ENCODE results near the gene ANKS1B. TPM values are rescaled to one million over a fixed set of nuclear protein-coding genes. Genes with fewer than 3 reads are reported as not detected.

ANKS1B gene
- total RNA-seq, 1 experiment from 2014 or later = 0.54 TPM

GRCh38 chr12:99372257-99372920 lies 612.3 kb downstream of the ANKS1B start (continued):
- TF ChIP-seq CTCF (IDR thresholded peaks at IDR 0.05 in 2 of 3, conservative IDR thresholded peaks at IDR 0.05 in 1 of 3; ENCODE audit: borderline replicate concordance in 1 of 3, insufficient read depth in 1 of 3, low read depth in 2 of 3, low read length in 2 of 3) (no peak), REST (IDR thresholded peaks at IDR 0.05; ENCODE audit: low read depth) (no peak), ATF3 (IDR thresholded peaks at IDR 0.05) (no peak), ZFX (IDR thresholded peaks at IDR 0.05) (no peak), SIN3A (IDR thresholded peaks at IDR 0.05; ENCODE audit: low read depth) (no peak)

GRCh38 chr12:99370421-99371138 lies 614.2 kb downstream of the ANKS1B start:
- no TSS peak for BruUV-seq (replicated peaks)
- ChIA-PET RAD21 (ENCODE audit: low non-redundant PET in 1 of 2, low total read pairs in 2 of 2, uncharacterized antibody in 2 of 2, unreplicated experiment in 2 of 2) (no interaction called here), CTCF (interaction anchor here (0.8 kb wide), 1 partner anchor 16 kb away, joined by 3 read pairs; no protein-coding TSS in a partner anchor), POLR2A (no interaction called here)
- no peaks in the 10 kb centered on the region for H3K9me3 ChIP-seq (ENCODE audit: control insufficient read depth in 1 of 2, insufficient read depth in 1 of 2, low read depth in 1 of 2, low read length in 2 of 2)
- H3K27me3 ChIP-seq (ENCODE audit: insufficient read depth, low read length) = peaks cover 33% of the 10 kb centered on the region
- DNase-seq (ENCODE audit: low read depth, low spot score) (no peak), ATAC-seq (no peak)
- intact Hi-C loops (cut with micrococcal nuclease) = no loop called here
- no peak overlapping the region for H3K4me2 ChIP-seq (ENCODE audit: low read length)
- no peaks in the 10 kb centered on the region for H3K9me2 ChIP-seq (ENCODE audit: insufficient read depth)
- no peak overlapping the region for H2AFZ ChIP-seq (ENCODE audit: low read depth, low read length, poor library complexity, severe bottlenecking)
- H3K4me3 ChIP-seq (replicated peaks in 1 of 2; ENCODE audit: low read depth in 1 of 2, low read length in 2 of 2) = no peak overlapping the region
- H3K9ac ChIP-seq (ENCODE audit: low read length) = no peak overlapping the region
- no peak overlapping the region for H3K27ac ChIP-seq (ENCODE audit: low read depth, low read length)
- no peaks in the 10 kb centered on the region for H3K4me1 ChIP-seq (ENCODE audit: control insufficient read depth in 1 of 2, insufficient read depth in 2 of 2, low read length in 2 of 2)
- H3K36me3 ChIP-seq (ENCODE audit: control insufficient read depth in 1 of 2, insufficient read depth in 2 of 2, low read length in 2 of 2) = no peaks in the 10 kb centered on the region
- H4K20me1 ChIP-seq (ENCODE audit: insufficient read depth) = no peaks in the 10 kb centered on the region
- TF ChIP-seq YY1 (IDR thresholded peaks at IDR 0.05; ENCODE audit: extremely low read depth, insufficient replicate concordance, low read depth, low read length) (no peak), EZH2 (IDR thresholded peaks at IDR 0.05) (no peak), POLR2A (IDR thresholded peaks at IDR 0.05; ENCODE audit: borderline replicate concordance, extremely low read depth, insufficient read depth, insufficient read length) (no peak), ZBTB33 (IDR thresholded peaks at IDR 0.05; ENCODE audit: extremely low read depth, insufficient replicate concordance, low read length) (no peak), ATF3 (IDR thresholded peaks at IDR 0.05) (no peak), ZFX (IDR thresholded peaks at IDR 0.05) (no peak)
- H3K79me2 ChIP-seq (ENCODE audit: insufficient read depth, low read length) = no peaks in the 10 kb centered on the region

Data from HCT116 (cell line).